ENCODE results near the gene SMCO2.

DNA sequence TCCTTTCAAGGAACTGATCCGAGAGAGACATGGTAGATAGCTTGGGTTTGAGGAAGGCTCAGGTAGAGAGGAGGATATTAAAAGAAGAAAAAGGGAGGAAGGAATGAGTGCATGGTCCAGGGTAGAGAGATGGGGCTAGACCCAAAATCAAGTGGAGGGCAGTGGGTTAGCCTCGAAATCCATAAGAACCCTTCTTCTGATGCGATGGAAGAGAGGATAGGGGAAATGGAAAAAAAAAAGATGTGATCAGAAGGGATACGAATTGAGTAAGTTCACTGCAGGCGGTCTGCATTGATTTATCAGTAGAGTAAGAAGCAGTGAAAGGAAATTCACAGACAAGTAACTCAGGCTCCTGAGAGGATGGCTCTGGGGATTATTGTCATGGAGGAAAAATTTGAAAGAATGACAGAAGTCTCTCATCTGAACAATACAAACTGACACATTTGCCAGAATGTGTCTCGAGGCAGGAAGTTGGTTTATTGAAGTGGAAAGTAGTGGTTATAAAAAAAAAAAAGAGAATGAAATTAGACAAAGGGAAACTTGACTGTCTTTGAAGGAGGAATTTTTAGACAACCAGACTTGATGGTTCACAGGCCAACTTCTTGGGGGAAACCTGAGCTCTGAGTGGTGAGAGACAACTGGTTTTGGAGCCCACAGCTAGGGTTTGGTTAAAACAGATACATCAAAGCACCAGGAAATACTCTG is 87.7 kb downstream of the SMCO2 start:
- TF ChIP-seq ZNF70 (CRISPR knock-in tag; IDR thresholded peaks at IDR 0.05) (no peak), PPARA (CRISPR knock-in tag; IDR thresholded peaks at IDR 0.05; ENCODE audit: borderline replicate concordance) (no peak), CSDC2 (CRISPR knock-in tag; IDR thresholded peaks at IDR 0.05) (no peak), ZNF565 (CRISPR knock-in tag; conservative IDR thresholded peaks at IDR 0.05; ENCODE audit: low read depth) (no peak)

Measured in SK-N-SH treated with all-trans-retinoic acid at 6 μM for 48 hours (cell line).